Measurements from ENCODE around the gene IL17A. TPM values are rescaled to one million over a fixed set of nuclear protein-coding genes. Genes with fewer than 3 reads are reported as not detected.

IL17A gene
- total and polyA plus RNA-seq, 8 donors, result not detected

GRCh38 chr6:52157301-52157941 lies 28.8 kb upstream of the IL17A start:
- TF ChIP-seq CTCF (IDR thresholded peaks at IDR 0.05), result no peak
- H3K9me3 ChIP-seq, result no peaks in the 10 kb centered on the region
- no peak for ATAC-seq
- H3K27me3 ChIP-seq, result peaks cover 0 to 10% of the 10 kb centered on the region in 2 donors
- no peak overlapping the region for H3K4me3 ChIP-seq
- no peak for DNase-seq
- no peak overlapping the region for H3K27ac ChIP-seq
- H3K4me1 ChIP-seq, result no peaks in the 10 kb centered on the region
- intact Hi-C loops (cut with DNase I), result no loop called here
- H3K36me3 ChIP-seq, result no peaks in the 10 kb centered on the region

- no peak overlapping the region for H3K27ac ChIP-seq
- H3K4me3 ChIP-seq, result no peak overlapping the region
- H3K4me1 ChIP-seq, result no peaks in the 10 kb centered on the region
- no peaks in the 10 kb centered on the region for H3K9me3 ChIP-seq
- DNase-seq (no peak), ATAC-seq (no peak)
- peaks cover 0 to 13% of the 10 kb centered on the region in 2 donors for H3K27me3 ChIP-seq
- no peaks in the 10 kb centered on the region for H3K36me3 ChIP-seq
- intact Hi-C loops (cut with DNase I), result loop anchor here in 1 of 2 donors (10.0 kb wide), 1 partner anchor 104 kb away; no protein-coding TSS in a partner anchor
- TF ChIP-seq CTCF (IDR thresholded peaks at IDR 0.05), result no peak
These were observed 25.6 kb upstream of the IL17A start for GRCh38 chr6:52160472-52161104.

- Histone ChIP-seq H3K4me1 (no peaks in the 10 kb centered on the region), H3K36me3 (no peaks in the 10 kb centered on the region), H3K27ac (no peak overlapping the region), H3K4me3 (no peak overlapping the region), H3K27me3 (peaks cover 0 to 14% of the 10 kb centered on the region in 2 donors), H3K9me3 (no peaks in the 10 kb centered on the region)
- ATAC-seq (no peak), DNase-seq (no peak)
- intact Hi-C loops (cut with DNase I), result loop anchor here in 1 of 2 donors (10.0 kb wide), 1 partner anchor 103 kb away; no protein-coding TSS in a partner anchor
- no peak for TF ChIP-seq CTCF (IDR thresholded peaks at IDR 0.05)
These were observed 24.3 kb upstream of the IL17A start for GRCh38 chr6:52161689-52162438.

- Histone ChIP-seq H3K36me3 (no peaks in the 10 kb centered on the region), H3K27me3 (peaks cover 0 to 12% of the 10 kb centered on the region in 2 donors), H3K4me1 (no peaks in the 10 kb centered on the region), H3K9me3 (no peaks in the 10 kb centered on the region), H3K4me3 (no peak overlapping the region), H3K27ac (no peak overlapping the region)
- peak; percentile 21 to 28 for TF ChIP-seq CTCF (IDR thresholded peaks at IDR 0.05)
- ATAC-seq (peak; percentile 74), DNase-seq (no peak)
- intact Hi-C loops (cut with DNase I), result loop anchor here in 1 of 2 donors (10.0 kb wide), 1 partner anchor 102 kb away; no protein-coding TSS in a partner anchor
These were observed 23.0 kb upstream of the IL17A start for GRCh38 chr6:52162940-52163908.

All from left lung (tissue), 10 donors.